Measurements from ENCODE around the gene ECHDC3.

DNA sequence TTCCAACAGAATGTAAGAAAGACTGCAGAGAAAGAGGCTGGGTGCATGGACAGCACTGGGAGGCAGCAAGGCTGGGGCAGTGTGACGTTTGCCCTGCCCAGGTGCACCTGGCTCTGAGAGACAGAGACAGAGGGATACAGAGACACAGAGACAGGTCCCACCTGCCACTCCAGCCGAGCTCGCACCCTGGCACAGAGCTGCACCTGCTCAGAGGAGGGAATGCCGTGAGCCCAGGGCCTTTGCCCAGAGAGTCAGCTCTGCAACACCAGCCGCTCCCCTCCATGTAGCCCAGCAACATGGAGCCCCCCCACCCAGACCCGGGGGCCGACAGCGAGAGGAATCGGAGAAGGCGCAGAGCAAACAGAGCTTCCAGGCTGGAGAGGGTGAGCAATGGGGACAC, 45.7 kb downstream of the ECHDC3 start:
- TF ChIP-seq CTCF (IDR thresholded peaks at IDR 0.05) (no peak), EP300 (IDR thresholded peaks at IDR 0.05) (no peak), POLR2AphosphoS5 (IDR thresholded peaks at IDR 0.05) (no peak), POLR2A (IDR thresholded peaks at IDR 0.05; ENCODE audit: low read depth) (no peak)

All from esophagus muscularis mucosa (tissue), 4 donors.